Uterus (tissue), 4 donors: ENCODE measurements around the gene CRY1. TPM values are rescaled to one million over a fixed set of nuclear protein-coding genes. Genes with fewer than 3 reads are reported as not detected.
A peak's percentile ranks its signal among the peaks of the same experiment; 100 is the strongest.

Experiments used
- DNase-seq, 2 donors: peaks; one replicate each; pipeline ENCODE4 v3.0.0-alpha.2; 2019 to 2020
- H3K27ac ChIP-seq, 2 donors: fragments of 200-600 bp; sonication (generic); 1 replicate in 1 of 2; 2 replicates in 1 of 2; pipeline ENCODE4 v1.5.1; 2016 to 2018
- H3K27me3 ChIP-seq, 2 donors: fragments of 200-600 bp; sonication (generic); one replicate each; pipeline ENCODE4 v1.5.1; 2018 to 2019; ENCODE audit warnings: control low read depth in 1 of 2
- H3K36me3 ChIP-seq, 2 donors: fragments of 200-600 bp; sonication (generic); one replicate each; pipeline ENCODE4 v1.5.1; 2019; ENCODE audit warnings: control low read depth in 1 of 2
- H3K4me1 ChIP-seq, 2 donors: fragments of 200-600 bp; sonication (generic); one replicate each; pipeline ENCODE4 v1.5.1; 2018 to 2019; ENCODE audit warnings: control low read depth in 1 of 2
- H3K4me3 ChIP-seq, 2 donors: fragments of 200-600 bp; sonication (generic); 1 replicate in 1 of 2; 2 replicates in 1 of 2; pipeline ENCODE4 v1.5.1; 2018 to 2019; ENCODE audit warnings: mild to moderate bottlenecking in 1 of 2
- H3K9me3 ChIP-seq, 2 donors: fragments of 200-600 bp; sonication (generic); one replicate each; pipeline ENCODE4 v1.5.1; 2019; ENCODE audit warnings: control low read depth in 1 of 2
- POLR2A ChIP-seq, 2 donors: fragments of 450-650 bp; IDR thresholded peaks; one replicate each; pipeline ENCODE4 v1.6.1; 2016; ENCODE audit warnings: antibody characterized with exemption in 2 of 2, mild to moderate bottlenecking in 1 of 2, moderate library complexity in 1 of 2
- intact Hi-C: fragments of 100-400 bp; cut with DNase I; formaldehyde crosslinking; loops from one replicate; pipeline ENCODE4 v1.15.1; 2023; ENCODE audit warnings: low total_unique reads
- total RNA-seq, 4 donors: library from RNA; depleted of rRNA in 3 of 4; stranded (reverse); fragments of >200 nt in 3 of 4; gene quantifications; one replicate each; pipeline versions ENCODE4 v1.1.0 to v1.2.4, GENCODE V29; 2014 to 2023
- TF ChIP-seq, protein P1 (sequence below), 4 experiments: fragments of 200-600 bp in 2 of 4; fragments of 450-650 bp in 2 of 4; sonication (generic) in 2 of 4; IDR thresholded peaks; one replicate each; pipeline ENCODE4 v1.5.1; 2016 to 2019; ENCODE audit warnings: antibody characterized with exemption in 4 of 4, mild to moderate bottlenecking in 2 of 4, moderate library complexity in 1 of 4
- donor health status: DM: yes; HTN: yes; CAD: no.

Gene CRY1
- total RNA-seq, 4 donors from 2014 or later = 8.2 to 66.5 (median 35.6) TPM

DNA sequence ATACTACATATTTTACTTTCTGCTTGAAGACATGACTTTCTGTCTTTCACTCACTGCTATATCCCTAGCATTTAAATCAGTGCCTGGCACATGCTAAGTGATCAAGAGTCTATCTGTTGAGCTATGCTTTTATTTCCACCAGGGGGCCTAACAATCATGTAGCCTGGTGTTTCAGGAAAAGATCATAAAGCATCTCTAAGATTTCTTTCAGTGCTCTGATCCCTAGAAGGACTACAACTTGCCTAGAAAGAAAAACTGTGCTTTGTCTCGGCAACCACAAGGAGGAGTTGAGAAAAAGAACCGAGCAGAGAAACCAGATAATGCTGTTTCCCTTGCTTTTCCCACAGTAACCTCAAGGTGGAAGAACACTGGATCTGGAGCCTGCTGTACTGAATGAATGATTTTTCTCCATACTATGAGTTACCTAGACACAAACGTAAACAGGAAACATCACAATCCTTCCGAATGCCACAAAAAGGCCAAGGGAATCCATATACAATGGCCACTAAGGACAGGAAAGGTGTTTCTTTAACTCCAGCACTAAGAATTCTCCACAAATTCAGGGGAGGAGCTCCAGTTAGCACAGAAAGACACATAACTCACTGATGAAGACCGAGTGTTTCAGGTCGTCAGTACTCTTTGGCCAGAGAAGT lies 1.2 kb downstream of the CRY1 start:
- H3K4me1 ChIP-seq = peaks cover 0 to 9% of the 10 kb centered on the region in 2 donors
- no peaks in the 10 kb centered on the region for H3K36me3 ChIP-seq
- H3K27me3 ChIP-seq = no peaks in the 10 kb centered on the region
- H3K9me3 ChIP-seq = no peaks in the 10 kb centered on the region
- H3K27ac ChIP-seq = peak overlapping the region; percentile 96 to 99
- peak in 1 of 2 donors; percentile 43 for DNase-seq
- TF ChIP-seq, protein P1, sequence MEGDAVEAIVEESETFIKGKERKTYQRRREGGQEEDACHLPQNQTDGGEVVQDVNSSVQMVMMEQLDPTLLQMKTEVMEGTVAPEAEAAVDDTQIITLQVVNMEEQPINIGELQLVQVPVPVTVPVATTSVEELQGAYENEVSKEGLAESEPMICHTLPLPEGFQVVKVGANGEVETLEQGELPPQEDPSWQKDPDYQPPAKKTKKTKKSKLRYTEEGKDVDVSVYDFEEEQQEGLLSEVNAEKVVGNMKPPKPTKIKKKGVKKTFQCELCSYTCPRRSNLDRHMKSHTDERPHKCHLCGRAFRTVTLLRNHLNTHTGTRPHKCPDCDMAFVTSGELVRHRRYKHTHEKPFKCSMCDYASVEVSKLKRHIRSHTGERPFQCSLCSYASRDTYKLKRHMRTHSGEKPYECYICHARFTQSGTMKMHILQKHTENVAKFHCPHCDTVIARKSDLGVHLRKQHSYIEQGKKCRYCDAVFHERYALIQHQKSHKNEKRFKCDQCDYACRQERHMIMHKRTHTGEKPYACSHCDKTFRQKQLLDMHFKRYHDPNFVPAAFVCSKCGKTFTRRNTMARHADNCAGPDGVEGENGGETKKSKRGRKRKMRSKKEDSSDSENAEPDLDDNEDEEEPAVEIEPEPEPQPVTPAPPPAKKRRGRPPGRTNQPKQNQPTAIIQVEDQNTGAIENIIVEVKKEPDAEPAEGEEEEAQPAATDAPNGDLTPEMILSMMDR (IDR thresholded peaks at IDR 0.05) = peak; percentile 64 to 80 (median 74)
- peak in 1 of 2 donors; percentile 24 for TF ChIP-seq POLR2A (IDR thresholded peaks at IDR 0.05)
- intact Hi-C loops = loop anchor here (10.0 kb wide), 2 partner anchors 107 to 137 kb away; partner anchors contain the start of genes MTERF2 and TMEM263
- H3K4me3 ChIP-seq = peak overlapping the region; percentile 85 to 96

DNA sequence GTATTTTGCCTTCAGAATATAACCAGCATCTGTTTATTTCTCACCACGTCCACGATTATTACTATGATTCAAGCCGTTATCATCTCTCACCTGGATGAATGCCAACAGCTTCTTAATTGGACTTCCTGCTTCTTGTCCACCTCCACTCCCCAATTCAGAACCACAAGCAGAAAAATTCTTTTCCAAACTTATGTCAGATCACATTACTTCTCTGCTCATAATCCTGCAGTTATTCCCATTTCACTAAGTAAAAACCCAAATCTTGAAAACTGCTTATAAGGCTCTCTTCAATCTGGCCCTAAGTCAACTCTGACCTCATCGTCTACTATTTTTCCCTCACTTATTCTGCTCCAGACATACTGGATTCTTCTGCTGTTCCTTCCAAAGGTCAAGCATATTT lies 2.0 kb downstream of the CRY1 start:
- no peak for TF ChIP-seq POLR2A (IDR thresholded peaks at IDR 0.05)
- Histone ChIP-seq H3K4me3 (peak overlapping the region in 1 of 2 donors; percentile 85), H3K27ac (peak overlapping the region; percentile 96 to 99), H3K4me1 (peaks cover 0 to 9% of the 10 kb centered on the region in 2 donors), H3K27me3 (no peaks in the 10 kb centered on the region), H3K9me3 (no peaks in the 10 kb centered on the region), H3K36me3 (no peaks in the 10 kb centered on the region)
- peak in 1 of 2 donors; percentile 28 for DNase-seq
- intact Hi-C loops = loop anchor here (10.0 kb wide), 2 partner anchors 107 to 137 kb away; partner anchors contain the start of genes MTERF2 and TMEM263

DNA sequence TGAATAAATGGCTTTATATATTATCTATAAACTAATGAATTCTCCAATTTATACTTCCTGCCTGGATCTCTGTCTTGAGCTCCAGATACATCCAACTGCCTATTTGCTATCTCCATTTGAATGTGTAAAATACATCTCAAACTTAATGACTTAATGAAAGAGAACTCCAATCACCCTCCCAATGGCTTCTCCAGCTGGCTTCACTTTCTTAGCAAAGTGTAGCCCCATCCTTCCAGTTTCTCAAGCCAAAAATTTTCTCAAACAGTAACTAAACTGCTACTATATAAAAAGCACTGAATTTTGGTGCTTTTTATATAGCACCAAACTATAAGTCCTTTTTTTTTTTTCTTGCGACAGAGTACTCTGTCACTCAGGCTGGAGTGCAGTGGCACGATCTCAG lies 2.6 kb downstream of the CRY1 start:
- Histone ChIP-seq H3K4me1 (peaks cover 0 to 9% of the 10 kb centered on the region in 2 donors), H3K36me3 (no peaks in the 10 kb centered on the region), H3K27ac (peak overlapping the region; percentile 96 to 99), H3K4me3 (peak overlapping the region in 1 of 2 donors; percentile 85), H3K27me3 (no peaks in the 10 kb centered on the region), H3K9me3 (no peaks in the 10 kb centered on the region)
- TF ChIP-seq POLR2A (IDR thresholded peaks at IDR 0.05) = no peak
- TF ChIP-seq, protein P1 (IDR thresholded peaks at IDR 0.05) = no peak
- intact Hi-C loops = loop anchor here (10.0 kb wide), 2 partner anchors 106 to 136 kb away; partner anchors contain the start of genes MTERF2 and TMEM263
- no peak for DNase-seq

DNA sequence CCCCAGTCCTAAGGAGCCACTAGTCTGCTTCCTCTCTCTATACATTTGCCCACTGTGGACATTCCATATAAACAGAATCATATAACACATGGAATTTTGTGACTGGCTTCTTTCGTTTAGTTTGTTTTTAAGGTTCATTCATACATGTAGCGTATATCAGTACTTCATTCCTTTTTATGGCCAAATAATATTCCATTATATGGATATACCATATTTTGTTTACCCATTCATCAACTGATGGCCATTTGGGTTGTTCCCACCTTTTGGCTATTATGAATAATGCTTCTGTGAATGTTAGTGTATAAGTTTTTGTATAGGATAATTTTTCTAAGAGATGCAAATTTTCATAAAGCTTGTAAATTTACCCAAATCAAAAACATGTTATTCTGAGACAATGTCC lies 4.4 kb downstream of the CRY1 start:
- TF ChIP-seq, protein P1 (IDR thresholded peaks at IDR 0.05) = no peak
- TF ChIP-seq POLR2A (IDR thresholded peaks at IDR 0.05) = no peak
- H3K4me3 ChIP-seq = no peak overlapping the region
- H3K36me3 ChIP-seq = no peaks in the 10 kb centered on the region
- H3K27me3 ChIP-seq = no peaks in the 10 kb centered on the region
- H3K27ac ChIP-seq = no peak overlapping the region
- no peak for DNase-seq
- peaks cover 0 to 9% of the 10 kb centered on the region in 2 donors for H3K4me1 ChIP-seq
- intact Hi-C loops = no loop called here
- no peaks in the 10 kb centered on the region for H3K9me3 ChIP-seq

DNA sequence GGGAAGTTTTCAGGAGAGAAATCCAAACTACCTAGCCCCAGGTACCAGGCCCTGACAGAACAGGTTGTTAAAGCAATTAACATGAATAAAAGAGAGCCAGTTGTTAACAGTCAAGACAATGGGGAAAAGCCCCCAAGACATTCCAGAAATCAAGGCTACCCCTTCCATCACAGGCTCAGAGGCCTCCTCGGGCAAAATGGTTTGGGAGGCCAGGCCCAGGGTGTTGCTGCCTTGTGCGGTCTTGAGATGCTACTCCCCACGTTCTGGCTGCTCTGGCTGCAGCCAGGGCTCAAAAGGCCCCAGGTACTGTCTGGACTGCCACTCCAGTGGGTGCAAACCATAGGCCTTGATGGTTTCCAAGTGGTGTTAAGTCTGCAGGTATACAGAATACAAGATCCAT lies 7.0 kb downstream of the CRY1 start:
- Histone ChIP-seq H3K9me3 (no peaks in the 10 kb centered on the region), H3K36me3 (no peaks in the 10 kb centered on the region)

More for the DNA sequence above, 7.0 kb downstream of the CRY1 start:
- Histone ChIP-seq H3K4me3 (no peak overlapping the region), H3K27me3 (no peaks in the 10 kb centered on the region), H3K27ac (no peak overlapping the region), H3K4me1 (peaks cover 0 to 5% of the 10 kb centered on the region in 2 donors)
- no peak for DNase-seq
- TF ChIP-seq POLR2A (IDR thresholded peaks at IDR 0.05) = no peak
- TF ChIP-seq, protein P1 (IDR thresholded peaks at IDR 0.05) = no peak
- intact Hi-C loops = no loop called here
